K562 (cell line): ENCODE measurements around the gene PTPN20. TPM values are rescaled to one million over a fixed set of nuclear protein-coding genes. Genes with fewer than 3 reads are reported as not detected.

Experiments
- ATAC-seq: fragments of 200-7000 bp; cut with Tn5 transposase; 3 replicates; pipeline ENCODE4 v1.9.1; 2020; ENCODE audit warnings: moderate library complexity
- BruUV-seq: library from RNA; stranded (reverse); fragments of 400-500 nt; replicated peaks from 2 replicates; lab custom pipeline; 2021; lab: Mats Ljungman, UMichigan
- CTCF ChIA-PET: fragments of 300-600 bp; formaldehyde crosslinking; extraction: SDS; loops from one replicate; lab custom pipeline; 2021; ENCODE audit warnings: low intra/inter-chr PET ratio; lab: Yijun Ruan, JAX
- POLR2A ChIA-PET: fragments of 300-600, 350-650 bp; sonication (Branson Sonifier 250); formaldehyde crosslinking; extraction: SDS; loops from one replicate; lab custom pipeline; 2021; ENCODE audit warnings: antibody characterized with exemption, inconsistent platforms; lab: Yijun Ruan, JAX
- DNase-seq, 4 experiments: peaks; one replicate each; pipeline versions ENCODE4 v3.0.0 to v3.0.0-alpha.2; 2011 to 2018; ENCODE audit warnings: low spot score in 3 of 4, mixed read lengths in 3 of 4; ENCODE audit errors: extremely low read depth in 1 of 4
- FAIRE-seq: peaks from 2 replicates; lab custom pipeline; 2011; peaks lifted over from hg19 to GRCh38; lab: Jason Lieb, UNC
- H2AFZ ChIP-seq: 2 replicates; pipeline ENCODE4 v1.6.0; 2011; ENCODE audit warnings: low read depth, low read length, control low read depth, inconsistent platforms
- H3K27ac ChIP-seq: fragments of 200-600 bp; 3 replicates; pipeline ENCODE4 v1.8.0; 2011; ENCODE audit warnings: low read depth, mild to moderate bottlenecking, control low read depth, inconsistent platforms, low read length, moderate library complexity, mixed read lengths; ENCODE audit errors: extremely low read depth
- H3K27me3 ChIP-seq, 2 experiments: fragments of 300-600 bp in 1 of 2; 2 replicates in 1 of 2; 3 replicates in 1 of 2; pipeline versions ENCODE4 v1.6.0 to v1.8.0; 2011; ENCODE audit warnings: inconsistent platforms in 2 of 2, low read length in 2 of 2, mild to moderate bottlenecking in 1 of 2, mixed read lengths in 1 of 2, moderate library complexity in 1 of 2; ENCODE audit not compliant: control insufficient read depth in 2 of 2, insufficient read depth in 2 of 2
- H3K36me3 ChIP-seq: fragments of 300-600 bp; 3 replicates; pipeline ENCODE4 v1.8.0; 2011; ENCODE audit warnings: mild to moderate bottlenecking, low read length, inconsistent platforms; ENCODE audit not compliant: control insufficient read depth, insufficient read depth
- H3K4me1 ChIP-seq, 2 experiments: fragments of 200-600 bp in 1 of 2; replicated peaks in 1 of 2; 2 replicates in 1 of 2; 3 replicates in 1 of 2; pipeline versions ENCODE4 v1.5.1 to v1.8.0; 2011; ENCODE audit warnings: inconsistent platforms in 2 of 2, low read length in 2 of 2, mild to moderate bottlenecking in 1 of 2, mixed read lengths in 1 of 2, moderate library complexity in 1 of 2; ENCODE audit not compliant: control insufficient read depth in 2 of 2, insufficient read depth in 2 of 2
- H3K4me2 ChIP-seq: 2 replicates; pipeline ENCODE4 v1.6.1; 2011; ENCODE audit warnings: low read length, control low read depth, inconsistent platforms, mixed read lengths; ENCODE audit not compliant: insufficient read depth
- H3K4me3 ChIP-seq: fragments of 200-600 bp; sonication (generic), shearing (Covaris generic); 2 replicates; pipeline ENCODE4 v1.5.1; 2016; ENCODE audit warnings: control low read depth, inconsistent platforms
- H3K79me2 ChIP-seq: fragments of 200-600 bp; 3 replicates; pipeline ENCODE4 v1.8.0; 2011; ENCODE audit warnings: low read length, inconsistent platforms; ENCODE audit not compliant: control insufficient read depth, insufficient read depth
- H3K9ac ChIP-seq, 2 experiments: 2 replicates each; pipeline versions ENCODE4 v1.6.0 to v1.6.1; 2011; ENCODE audit warnings: low read depth in 2 of 2, low read length in 2 of 2, control low read depth in 1 of 2, inconsistent platforms in 1 of 2, mild to moderate bottlenecking in 1 of 2, mixed read lengths in 1 of 2; ENCODE audit not compliant: insufficient read depth in 1 of 2
- H3K9me1 ChIP-seq: one replicate; pipeline ENCODE4 v1.6.0; 2011; ENCODE audit warnings: inconsistent platforms, mild to moderate bottlenecking, low read length, moderate library complexity; ENCODE audit not compliant: control insufficient read depth, insufficient read depth
- H3K9me3 ChIP-seq: replicated peaks from 2 replicates; pipeline ENCODE4 v1.5.1; 2011; ENCODE audit warnings: low read depth, low read length, inconsistent platforms; ENCODE audit not compliant: control insufficient read depth, insufficient read depth
- H4K20me1 ChIP-seq: replicated peaks from 2 replicates; pipeline ENCODE4 v1.6.1; 2011; ENCODE audit warnings: low read length, inconsistent platforms, mixed read lengths; ENCODE audit not compliant: control insufficient read depth, insufficient read depth
- CBX2 ChIP-seq: fragments of 200-600 bp; sonication (generic); IDR thresholded peaks from one replicate; pipeline ENCODE4 v1.6.1; 2012; ENCODE audit warnings: mild to moderate bottlenecking, low read length, inconsistent platforms; ENCODE audit not compliant: insufficient read depth, poor library complexity, severe bottlenecking
- DACH1 ChIP-seq: fragments of 450-650 bp; IDR thresholded peaks from 2 replicates; pipeline ENCODE4 v1.6.1; 2018; ENCODE audit not compliant: partially characterized antibody
- FOXP4 ChIP-seq: sonication (generic); formaldehyde crosslinking; IDR thresholded peaks from 2 replicates; pipeline ENCODE4 v1.8.0; 2022; ENCODE audit warnings: mild to moderate bottlenecking, missing genetic modification reagents, borderline replicate concordance
- HINFP ChIP-seq: fragments of 450-650 bp; conservative IDR thresholded peaks from 2 replicates; pipeline ENCODE4 v1.6.1; 2016; ENCODE audit warnings: missing genetic modification characterization, low read depth, mild to moderate bottlenecking, control low read depth, missing compliant biosample characterization
- KDM1A ChIP-seq, 2 experiments: fragments of 450-650 bp; IDR thresholded peaks; 2 replicates each; pipeline ENCODE4 v1.6.1; 2016; ENCODE audit warnings: mild to moderate bottlenecking in 2 of 2
- ZBTB33 ChIP-seq: sonication (generic); formaldehyde crosslinking; IDR thresholded peaks from 2 replicates; pipeline ENCODE4 v1.8.1; 2023; ENCODE audit warnings: mild to moderate bottlenecking, missing genetic modification reagents
- ZSCAN32 ChIP-seq: fragments of 450-650 bp; formaldehyde crosslinking; IDR thresholded peaks from 2 replicates; pipeline ENCODE4 v1.4.0; 2020; ENCODE audit warnings: mild to moderate bottlenecking, moderate library complexity
- WGBS: fragments of 100-300 bp; shearing (Covaris generic); methylation state at CpG from one replicate; pipeline ENCODE4 v1.1.6; 2016; ENCODE audit warnings: low coverage, mixed read lengths; ENCODE audit not compliant: insufficient coverage; ENCODE audit errors: missing lambda C conversion rate; 5-methylcytosine and 5-hydroxymethylcytosine counted together
- in situ Hi-C: fragments of 300-500 bp; cut with MboI; formaldehyde crosslinking; loops from 4 replicates; pipeline ENCODE4 v1.15.0; 2018; ENCODE audit warnings: inconsistent platforms, mixed read lengths
- intact Hi-C: fragments of 100-400 bp; cut with micrococcal nuclease; formaldehyde crosslinking; loops from 2 replicates; pipeline ENCODE4 v1.14.2; 2022
- polyA plus RNA-seq, 8 experiments: library from polyadenylated mRNA; depleted of rRNA in 4 of 8; stranded (reverse) in 5 of 8; unstranded in 3 of 8; fragments of >200 nt; fragmentation: Nextera tagmentation in 2 of 8; fragmentation: Illumina TruSeq in 1 of 8; extraction: Ambion mirVana in 2 of 8; extraction: Trizol in 1 of 8; gene quantifications; 2 replicates each; pipeline versions ENCODE4 v1.2.1 to v1.2.3, GENCODE V29; 2011 to 2014; ENCODE audit warnings: inconsistent platforms in 1 of 8, missing spikeins in 1 of 8
- total RNA-seq, 7 experiments: library from RNA; depleted of rRNA in 6 of 7; stranded (reverse); fragments of >200 nt in 6 of 7; fragmentation: Illumina TruSeq in 2 of 7; extraction: Trizol in 2 of 7; gene quantifications; 2 replicates each; pipeline versions ENCODE4 v1.2.1 to v1.2.3, GENCODE V29; 2011 to 2021; ENCODE audit warnings: low replicate concordance in 1 of 7

Gene PTPN20
- total and polyA plus RNA-seq, 9 of the 15 experiments (the other 6 are each of a cell fraction or from before 2014, with no cell fraction given), result 0.03 to 0.18 (median 0.10) TPM; not detected in 6

- 3% methylated on average over 2 of the region's 2 CpGs for WGBS
- H3K36me3 ChIP-seq, result no peaks in the 10 kb centered on the region
- H3K9me1 ChIP-seq, result no peaks in the 10 kb centered on the region
- FAIRE-seq (no peak), DNase-seq (no peak), ATAC-seq (no peak)
- no peaks in the 10 kb centered on the region for H3K4me1 ChIP-seq
- H4K20me1 ChIP-seq, result no peaks in the 10 kb centered on the region
- H2AFZ ChIP-seq, result no peak overlapping the region
- H3K79me2 ChIP-seq, result no peaks in the 10 kb centered on the region
- no peaks in the 10 kb centered on the region for H3K9me3 ChIP-seq
- H3K4me3 ChIP-seq, result no peak overlapping the region
- H3K27me3 ChIP-seq, result no peaks in the 10 kb centered on the region
- in situ Hi-C loops, result loop anchor here (5.0 kb wide), 1 partner anchor 1064 kb away; no protein-coding TSS in a partner anchor
- TF ChIP-seq HINFP (tag) (no peak), FOXP4 (CRISPR knock-in tag) (no peak), ZSCAN32 (CRISPR knock-in tag) (no peak), KDM1A (IDR thresholded peaks at IDR 0.05) (no peak), ZBTB33 (no peak), CBX2 (no peak), DACH1 (no peak)
- H3K9ac ChIP-seq, result no peak overlapping the region
- ChIA-PET POLR2A (no interaction called here), CTCF (no interaction called here)
- no peak overlapping the region for H3K4me2 ChIP-seq
- intact Hi-C loops, result no loop called here
- H3K27ac ChIP-seq, result no peak overlapping the region
- no TSS peak for BruUV-seq
Observed at GRCh38 chr10:46998595-46998994, 87.4 kb downstream of the PTPN20 start.
